ENCODE data around the gene UGT1A7. TPM values are rescaled to one million over a fixed set of nuclear protein-coding genes. Genes with fewer than 3 reads are reported as not detected.
"Not testable (repeated sequence)": the region's sequence is repeated elsewhere in the genome, so short reads cannot be mapped to it uniquely, and the experiment has no call there.

The UGT1A7 gene
- total and polyA plus RNA-seq, 9 of the 15 experiments (the other 6 are each of a cell fraction or from before 2014, with no cell fraction given): not detected

DNA sequence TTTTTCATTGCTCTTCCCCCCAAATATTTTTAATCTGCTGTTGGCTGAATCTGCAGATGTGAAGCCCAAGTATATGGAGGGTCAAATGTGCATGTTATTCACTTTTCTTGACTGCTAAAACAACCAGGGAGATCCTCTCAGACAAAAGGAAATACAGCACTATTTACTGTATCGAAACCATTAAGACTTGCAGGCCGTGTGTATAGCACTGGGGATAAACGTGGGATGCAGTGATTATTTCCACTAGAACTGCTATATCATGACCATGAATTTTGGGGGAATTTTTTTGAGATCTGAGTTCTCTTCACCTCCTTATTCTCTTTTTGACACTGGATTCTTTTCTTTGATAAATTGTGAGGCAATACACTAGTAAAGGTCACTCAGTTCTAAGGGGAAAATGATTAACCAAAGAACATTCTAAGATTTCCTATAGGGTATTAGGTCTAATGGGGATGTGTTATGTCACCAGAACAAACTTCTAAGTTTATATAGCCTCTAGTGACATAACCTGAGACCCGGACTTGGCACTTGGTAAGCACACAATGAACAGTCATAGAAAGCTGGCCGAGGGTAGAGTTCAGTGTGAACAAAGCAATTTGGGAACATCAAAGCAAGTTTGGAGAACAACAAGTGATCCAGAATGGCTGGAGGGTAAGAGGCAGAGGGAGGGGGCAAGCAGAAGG lies 63.5 kb downstream of the UGT1A7 start:
- in situ Hi-C loops (cut with MboI): no loop called here

GRCh38 chr2:233745838-233746237 lies 64.1 kb downstream of the UGT1A7 start:
- H2AFZ ChIP-seq (ENCODE audit: low read depth, low read length); FAIRE-seq; BruUV-seq (replicated peaks); in situ Hi-C loops (cut with MboI); H3K4me1 ChIP-seq (replicated peaks in 1 of 2; ENCODE audit: control insufficient read depth in 2 of 2, insufficient read depth in 2 of 2, low read length in 2 of 2); DNase-seq (ENCODE audit: extremely low read depth in 1 of 4, low spot score in 3 of 4); CTCF ChIA-PET (ENCODE audit: low intra/inter-chr PET ratio); H3K9me1 ChIP-seq (ENCODE audit: control insufficient read depth, insufficient read depth, low read length); H3K27ac ChIP-seq (ENCODE audit: extremely low read depth, low read depth, low read length); H3K4me3 ChIP-seq; ATAC-seq; H4K20me1 ChIP-seq (replicated peaks; ENCODE audit: control insufficient read depth, insufficient read depth, low read length); H3K79me2 ChIP-seq (ENCODE audit: control insufficient read depth, insufficient read depth, low read length); H3K9me3 ChIP-seq (replicated peaks; ENCODE audit: control insufficient read depth, insufficient read depth, low read depth, low read length); H3K9ac ChIP-seq (ENCODE audit: insufficient read depth in 1 of 2, low read depth in 2 of 2, low read length in 2 of 2); H3K27me3 ChIP-seq (ENCODE audit: control insufficient read depth in 2 of 2, insufficient read depth in 2 of 2, low read length in 2 of 2); intact Hi-C loops (cut with micrococcal nuclease); H3K36me3 ChIP-seq (ENCODE audit: control insufficient read depth, insufficient read depth, low read length); H3K4me2 ChIP-seq (ENCODE audit: insufficient read depth, low read length); POLR2A ChIA-PET: not testable (repeated sequence)
- WGBS (ENCODE audit: insufficient coverage, low coverage, missing lambda C conversion rate): 0% methylated on average over 2 of the region's 2 CpGs

More for the DNA sequence above, 63.5 kb downstream of the UGT1A7 start:
- H4K20me1 ChIP-seq (replicated peaks; ENCODE audit: control insufficient read depth, insufficient read depth, low read length): no peaks in the 10 kb centered on the region
- TF ChIP-seq HDAC3 (IDR thresholded peaks at IDR 0.05; ENCODE audit: borderline replicate concordance, partially characterized antibody) (no peak), KHSRP (IDR thresholded peaks at IDR 0.05) (no peak), ZNF133 (CRISPR knock-in tag; IDR thresholded peaks at IDR 0.05) (no peak), PTBP1 (IDR thresholded peaks at IDR 0.05; ENCODE audit: low read depth, low read length) (no peak), ZNF143 (CRISPR knock-in tag; IDR thresholded peaks at IDR 0.05) (no peak), U2AF1 (optimal IDR thresholded peaks at IDR 0.05; ENCODE audit: low read depth, low read length) (no peak), KLF6 (CRISPR knock-in tag; IDR thresholded peaks at IDR 0.05; ENCODE audit: borderline replicate concordance) (no peak), NCOA4 (IDR thresholded peaks at IDR 0.05; ENCODE audit: partially characterized antibody) (no peak), CBFA2T2 (conservative IDR thresholded peaks at IDR 0.05) (no peak), TARDBP (IDR thresholded peaks at IDR 0.05) (no peak)
- TF ChIP-seq, protein P1, sequence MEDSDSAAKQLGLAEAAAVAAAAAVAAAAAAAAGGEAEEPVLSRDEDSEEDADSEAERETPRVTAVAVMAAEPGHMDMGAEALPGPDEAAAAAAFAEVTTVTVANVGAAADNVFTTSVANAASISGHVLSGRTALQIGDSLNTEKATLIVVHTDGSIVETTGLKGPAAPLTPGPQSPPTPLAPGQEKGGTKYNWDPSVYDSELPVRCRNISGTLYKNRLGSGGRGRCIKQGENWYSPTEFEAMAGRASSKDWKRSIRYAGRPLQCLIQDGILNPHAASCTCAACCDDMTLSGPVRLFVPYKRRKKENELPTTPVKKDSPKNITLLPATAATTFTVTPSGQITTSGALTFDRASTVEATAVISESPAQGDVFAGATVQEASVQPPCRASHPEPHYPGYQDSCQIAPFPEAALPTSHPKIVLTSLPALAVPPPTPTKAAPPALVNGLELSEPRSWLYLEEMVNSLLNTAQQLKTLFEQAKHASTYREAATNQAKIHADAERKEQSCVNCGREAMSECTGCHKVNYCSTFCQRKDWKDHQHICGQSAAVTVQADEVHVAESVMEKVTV (CRISPR knock-in tag; IDR thresholded peaks at IDR 0.05): no peak
- no peaks in the 10 kb centered on the region for H3K9me3 ChIP-seq (replicated peaks; ENCODE audit: control insufficient read depth, insufficient read depth, low read depth, low read length)
- POLR2A ChIA-PET: no interaction called here
- no peak overlapping the region for H3K9ac ChIP-seq (ENCODE audit: insufficient read depth in 1 of 2, low read depth in 2 of 2, low read length in 2 of 2)
- intact Hi-C loops (cut with micrococcal nuclease): no loop called here
- no peaks in the 10 kb centered on the region for H3K27me3 ChIP-seq (ENCODE audit: control insufficient read depth in 2 of 2, insufficient read depth in 2 of 2, low read length in 2 of 2)
- no peak for FAIRE-seq
- H2AFZ ChIP-seq (ENCODE audit: low read depth, low read length): no peak overlapping the region
- CTCF ChIA-PET (ENCODE audit: low intra/inter-chr PET ratio): no interaction called here
- H3K9me1 ChIP-seq (ENCODE audit: control insufficient read depth, insufficient read depth, low read length): no peaks in the 10 kb centered on the region
- no peak for DNase-seq (ENCODE audit: extremely low read depth in 1 of 4, low spot score in 3 of 4)
- BruUV-seq (replicated peaks): no TSS peak
- no peaks in the 10 kb centered on the region for H3K36me3 ChIP-seq (ENCODE audit: control insufficient read depth, insufficient read depth, low read length)
- no peak overlapping the region for H3K4me2 ChIP-seq (ENCODE audit: insufficient read depth, low read length)
- no peak overlapping the region for H3K4me3 ChIP-seq
- no peaks in the 10 kb centered on the region for H3K79me2 ChIP-seq (ENCODE audit: control insufficient read depth, insufficient read depth, low read length)
- no peak for ATAC-seq
- 0% methylated on average over 3 of the region's 5 CpGs for WGBS (ENCODE audit: insufficient coverage, low coverage, missing lambda C conversion rate)
- no peak overlapping the region for H3K27ac ChIP-seq (ENCODE audit: extremely low read depth, low read depth, low read length)
- H3K4me1 ChIP-seq (replicated peaks in 1 of 2; ENCODE audit: control insufficient read depth in 2 of 2, insufficient read depth in 2 of 2, low read length in 2 of 2): peaks cover 0 to 7% of the 10 kb centered on the region in 2 experiments; a peak in 2 of 5 replicates
